Kidney epithelial cell (primary cell): ENCODE results near the gene PAFAH2. TPM values are rescaled to one million over a fixed set of nuclear protein-coding genes. Genes with fewer than 3 reads are reported as not detected.

Source experiments
- DNase-seq: peaks from one replicate; pipeline ENCODE4 v3.0.0-alpha.2; 2010; ENCODE audit warnings: low read depth
- H3K27me3 ChIP-seq: 2 replicates; pipeline ENCODE4 v1.6.0; 2011; ENCODE audit warnings: low read length; ENCODE audit not compliant: control insufficient read depth, insufficient read depth
- H3K36me3 ChIP-seq: 2 replicates; pipeline ENCODE4 v1.5.1; 2011; ENCODE audit warnings: low read length; ENCODE audit not compliant: control insufficient read depth, insufficient read depth
- H3K4me3 ChIP-seq: 2 replicates; pipeline ENCODE4 v1.5.1; 2011; ENCODE audit warnings: low read depth, mild to moderate bottlenecking, control low read depth, low read length
- total RNA-seq: library from RNA; depleted of rRNA; stranded (reverse); fragments of >200 nt; gene quantifications from 2 replicates; pipeline ENCODE4 v1.2.3, GENCODE V29; 2015
- TF ChIP-seq, protein P1 (sequence below): IDR thresholded peaks from 2 replicates; pipeline ENCODE4 v1.5.1; 2011; ENCODE audit warnings: mild to moderate bottlenecking, moderate library complexity, low read length, control low read depth, inconsistent platforms; ENCODE audit not compliant: insufficient read depth, poor library complexity, severe bottlenecking

The PAFAH2 gene
- total RNA-seq, 1 donor from 2014 or later, result 20.8 TPM

DNA sequence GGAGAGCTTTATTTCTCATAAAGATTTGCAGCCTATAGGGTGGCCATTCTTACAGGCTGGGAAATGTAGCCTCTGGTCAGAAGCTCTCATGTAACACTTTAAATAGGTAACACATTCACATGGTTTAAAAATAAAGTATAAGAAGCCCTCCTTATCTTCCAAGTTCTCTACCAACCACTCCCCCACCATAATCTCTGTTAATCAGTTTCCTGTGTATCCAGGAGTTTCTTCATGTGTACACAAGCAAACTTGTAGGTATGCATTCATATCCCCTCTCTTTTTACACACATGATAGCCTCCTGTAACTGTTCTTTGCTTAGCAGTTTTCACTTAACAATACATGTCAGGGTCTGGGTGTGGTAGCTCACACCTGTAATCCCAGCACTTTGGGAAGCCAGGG, 86.7 kb downstream of the PAFAH2 start:
- no peak for DNase-seq
- Histone ChIP-seq H3K27me3 (peaks cover 3% of the 10 kb centered on the region), H3K36me3 (no peaks in the 10 kb centered on the region), H3K4me3 (no peak overlapping the region)
- TF ChIP-seq, protein P1, sequence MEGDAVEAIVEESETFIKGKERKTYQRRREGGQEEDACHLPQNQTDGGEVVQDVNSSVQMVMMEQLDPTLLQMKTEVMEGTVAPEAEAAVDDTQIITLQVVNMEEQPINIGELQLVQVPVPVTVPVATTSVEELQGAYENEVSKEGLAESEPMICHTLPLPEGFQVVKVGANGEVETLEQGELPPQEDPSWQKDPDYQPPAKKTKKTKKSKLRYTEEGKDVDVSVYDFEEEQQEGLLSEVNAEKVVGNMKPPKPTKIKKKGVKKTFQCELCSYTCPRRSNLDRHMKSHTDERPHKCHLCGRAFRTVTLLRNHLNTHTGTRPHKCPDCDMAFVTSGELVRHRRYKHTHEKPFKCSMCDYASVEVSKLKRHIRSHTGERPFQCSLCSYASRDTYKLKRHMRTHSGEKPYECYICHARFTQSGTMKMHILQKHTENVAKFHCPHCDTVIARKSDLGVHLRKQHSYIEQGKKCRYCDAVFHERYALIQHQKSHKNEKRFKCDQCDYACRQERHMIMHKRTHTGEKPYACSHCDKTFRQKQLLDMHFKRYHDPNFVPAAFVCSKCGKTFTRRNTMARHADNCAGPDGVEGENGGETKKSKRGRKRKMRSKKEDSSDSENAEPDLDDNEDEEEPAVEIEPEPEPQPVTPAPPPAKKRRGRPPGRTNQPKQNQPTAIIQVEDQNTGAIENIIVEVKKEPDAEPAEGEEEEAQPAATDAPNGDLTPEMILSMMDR, result no peak

Other genes with a start within 250 kb of the PAFAH2 start
- 50.8 and 65.6 TPM in 2 replicates for gene SELENON, start 197.9 kb downstream of the PAFAH2 start, total RNA-seq
- 46.3 and 51.0 TPM in 2 replicates for gene MTFR1L, start 178.1 kb downstream of the PAFAH2 start, total RNA-seq
- 1.7 and 6.2 TPM in 2 replicates for gene AUNIP, start 138.6 kb downstream of the PAFAH2 start, total RNA-seq
- 8.7 and 11.9 TPM in 2 replicates for gene PAQR7, start 122.4 kb downstream of the PAFAH2 start, total RNA-seq
- 182 and 207 TPM in 2 replicates for gene STMN1, start 91.6 kb downstream of the PAFAH2 start, total RNA-seq
- 1.3 TPM in 1 of 2 replicates, not detected in the other for gene EXTL1, start 23.7 kb upstream of the PAFAH2 start, total RNA-seq
- 0.48 and 0.75 TPM in 2 replicates for gene SLC30A2, start 48.1 kb upstream of the PAFAH2 start, total RNA-seq
- gene TRIM63, start 69.6 kb upstream of the PAFAH2 start, total RNA-seq, result 0.14 TPM in 1 of 2 replicates, not detected in the other
- 6.6 and 6.8 TPM in 2 replicates for gene PDIK1L, start 113.8 kb upstream of the PAFAH2 start, total RNA-seq
- 0.07 and 0.79 TPM in 2 replicates for gene FAM110D, start 161.0 kb upstream of the PAFAH2 start, total RNA-seq
- gene C1orf232, start 170.9 kb upstream of the PAFAH2 start, total RNA-seq, result not detected in 2 replicates
- gene ZNF593, start 171.8 kb upstream of the PAFAH2 start, total RNA-seq, result 53.0 and 73.8 TPM in 2 replicates
- not detected in 2 replicates for gene ZNF593OS, start 173.8 kb upstream of the PAFAH2 start, total RNA-seq
- gene CNKSR1, start 179.4 kb upstream of the PAFAH2 start, total RNA-seq, result 15.2 and 16.8 TPM in 2 replicates
- 0.04 TPM in 1 of 2 replicates, not detected in the other for gene CATSPER4, start 192.5 kb upstream of the PAFAH2 start, total RNA-seq
- gene CEP85, start 236.1 kb upstream of the PAFAH2 start, total RNA-seq, result 7.5 and 9.7 TPM in 2 replicates